H1 (cell line): ENCODE measurements around the gene FMOD. TPM values are rescaled to one million over a fixed set of nuclear protein-coding genes. Genes with fewer than 3 reads are reported as not detected.

ENCODE experiments used
- ATF3 ChIP-seq: IDR thresholded peaks from 2 replicates; pipeline ENCODE4 v1.6.1; 2011; ENCODE audit warnings: low read depth, mild to moderate bottlenecking, low read length; ENCODE audit not compliant: insufficient read depth
- GTF2F1 ChIP-seq: IDR thresholded peaks from 2 replicates; pipeline ENCODE4 v1.6.1; 2012; ENCODE audit warnings: low read depth, low read length, improper control_type of control experiment, borderline replicate concordance
- POLR2AphosphoS5 ChIP-seq: IDR thresholded peaks from 2 replicates; pipeline ENCODE4 v1.6.1; 2011; ENCODE audit warnings: low read depth, low read length
- SIRT6 ChIP-seq: IDR thresholded peaks from one replicate; pipeline ENCODE4 v1.7.1; 2012; ENCODE audit warnings: low read length, inconsistent platforms
- USF2 ChIP-seq: IDR thresholded peaks from 2 replicates; pipeline ENCODE4 v1.6.1; 2011; ENCODE audit warnings: low read length, improper control_type of control experiment
- polyA plus RNA-seq, 7 experiments: library from polyadenylated mRNA; depleted of rRNA in 3 of 7; stranded (reverse) in 5 of 7; unstranded in 2 of 7; fragments of >200 nt in 5 of 7; fragments of 200-250 nt in 2 of 7; gene quantifications; 1 replicate in 5 of 7; 2 replicates in 1 of 7; 4 replicates in 1 of 7; pipeline versions ENCODE4 v1.2.1 to v1.2.3, GENCODE V29; 2011 to 2013; ENCODE audit warnings: missing spikeins in 2 of 7, mixed read lengths in 2 of 7
- total RNA-seq: library from RNA; stranded (reverse); fragmentation: NEBNext Ultra II Directional; extraction: Animal tissue kit (Norgen Biotek cat#: 25700); gene quantifications from 2 replicates; pipeline ENCODE4 v1.2.1, GENCODE V29; 2021

The FMOD gene
- total and polyA plus RNA-seq, 2 of the 8 experiments (the other 6 are each of a cell fraction or from before 2014, with no cell fraction given) = 0.17 to 0.32 TPM

- TF ChIP-seq GTF2F1 (no peak), SIRT6 (no peak), POLR2AphosphoS5 (peak; percentile 80), USF2 (no peak), ATF3 (no peak)
Measured at GRCh38 chr1:203304919-203305808, 45.8 kb downstream of the FMOD start, which contains the start of gene BTG2 (continued).
